NCI-H1694 (cell line): ENCODE measurements around the gene PCID2.

Source experiments
- DNase-seq: peaks from one replicate; lab custom pipeline; 2025; lab: John Stamatoyannopoulos, UW

The PCID2 gene

DNA sequence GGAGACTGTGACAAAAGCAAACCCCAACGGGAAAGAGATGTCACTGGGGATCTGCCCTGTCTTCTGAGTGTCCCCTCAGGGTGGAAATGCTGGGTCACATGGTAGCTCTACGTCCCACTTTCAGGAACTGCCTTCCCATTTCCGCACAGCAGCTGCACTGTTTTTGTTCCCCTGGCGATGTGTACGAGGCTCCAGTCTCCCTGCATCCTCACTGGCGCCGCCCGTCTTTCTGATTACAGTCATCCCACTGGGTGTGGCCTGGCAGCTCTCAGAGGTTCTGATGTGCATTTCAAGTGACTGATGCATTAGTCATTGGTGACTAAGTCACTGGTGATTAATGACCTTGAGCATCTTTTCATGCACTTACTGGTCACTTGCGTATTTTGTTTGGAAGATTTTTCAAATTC is 21.2 kb downstream of the PCID2 start:
- no peak for DNase-seq

DNA sequence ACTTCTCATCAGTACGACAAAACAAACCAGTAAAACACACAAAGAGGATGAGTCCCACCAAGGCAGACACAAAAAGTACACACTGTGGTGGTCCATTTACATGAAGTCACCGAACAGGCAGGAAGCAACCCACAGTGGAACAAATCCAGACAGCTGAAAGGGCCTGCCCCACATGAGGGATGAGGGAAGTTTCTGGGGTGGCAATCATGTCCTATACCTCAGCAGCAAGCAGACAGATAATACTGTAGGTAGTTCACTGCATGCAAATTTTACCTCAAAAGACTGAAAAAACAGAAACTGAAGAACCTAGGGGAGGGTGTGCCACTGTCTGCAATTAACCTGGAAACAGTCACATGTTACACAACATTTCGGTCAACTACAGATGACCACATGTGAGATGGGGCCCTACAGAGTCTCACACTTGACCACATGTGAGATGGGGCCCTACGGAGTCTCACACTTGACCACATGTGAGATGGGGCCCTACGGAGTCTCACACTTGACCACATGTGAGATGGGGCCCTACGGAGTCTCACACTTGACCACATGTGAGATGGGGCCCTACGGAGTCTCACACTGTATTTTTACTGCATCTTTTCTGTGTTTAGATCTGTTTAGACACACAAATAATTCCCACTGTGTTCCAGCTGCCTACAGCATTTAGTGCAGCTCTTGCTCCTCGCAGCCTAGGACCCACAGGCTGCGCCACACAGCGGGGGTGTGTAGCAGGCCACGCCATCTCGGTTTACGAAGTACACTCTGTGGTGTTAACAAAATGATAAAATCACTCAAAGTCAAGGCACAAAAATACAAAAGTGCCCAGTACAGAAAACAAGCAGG is 22.2 kb downstream of the PCID2 start:
- no peak for DNase-seq

DNA sequence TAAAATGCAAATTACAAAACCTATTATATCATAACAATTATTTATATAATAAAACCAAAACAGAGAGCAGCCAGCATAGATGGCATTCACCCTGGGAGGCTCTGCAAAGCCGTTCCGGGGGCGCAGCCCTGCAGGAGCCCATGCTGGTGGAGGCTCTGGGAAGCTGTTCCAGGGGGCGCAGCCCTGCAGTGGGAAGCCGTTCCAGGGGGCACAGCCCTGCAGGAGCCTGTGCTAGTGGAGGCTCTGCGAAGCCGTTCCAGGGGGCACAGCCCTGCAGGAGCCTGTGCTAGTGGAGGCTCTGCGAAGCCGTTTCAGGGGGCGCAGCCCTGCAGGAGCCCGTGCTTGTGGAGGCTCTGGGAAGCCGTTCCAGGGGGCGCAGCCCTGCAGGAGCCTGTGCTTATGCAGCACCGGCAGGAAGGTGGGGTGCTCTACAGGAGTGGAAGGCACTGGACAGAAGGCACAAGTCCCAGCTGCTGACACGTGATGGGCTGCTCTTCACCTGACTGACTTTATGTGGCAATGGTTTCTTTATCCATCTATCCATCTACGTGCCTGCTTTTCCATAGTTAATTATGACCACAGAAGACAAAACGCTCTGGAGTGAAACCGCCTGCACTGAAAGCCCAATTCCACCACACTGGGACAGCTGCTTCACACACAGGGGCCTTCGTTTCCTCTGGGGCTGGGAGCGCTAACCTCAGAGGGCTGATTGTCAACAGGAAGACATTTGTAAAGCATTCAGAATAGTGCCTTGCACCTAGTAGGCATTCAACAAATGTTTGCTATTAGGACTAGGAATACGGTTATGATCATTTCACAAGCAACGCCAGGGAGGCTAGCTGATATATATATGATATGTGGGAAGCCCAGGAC is 23.7 kb downstream of the PCID2 start:
- no peak for DNase-seq

DNA sequence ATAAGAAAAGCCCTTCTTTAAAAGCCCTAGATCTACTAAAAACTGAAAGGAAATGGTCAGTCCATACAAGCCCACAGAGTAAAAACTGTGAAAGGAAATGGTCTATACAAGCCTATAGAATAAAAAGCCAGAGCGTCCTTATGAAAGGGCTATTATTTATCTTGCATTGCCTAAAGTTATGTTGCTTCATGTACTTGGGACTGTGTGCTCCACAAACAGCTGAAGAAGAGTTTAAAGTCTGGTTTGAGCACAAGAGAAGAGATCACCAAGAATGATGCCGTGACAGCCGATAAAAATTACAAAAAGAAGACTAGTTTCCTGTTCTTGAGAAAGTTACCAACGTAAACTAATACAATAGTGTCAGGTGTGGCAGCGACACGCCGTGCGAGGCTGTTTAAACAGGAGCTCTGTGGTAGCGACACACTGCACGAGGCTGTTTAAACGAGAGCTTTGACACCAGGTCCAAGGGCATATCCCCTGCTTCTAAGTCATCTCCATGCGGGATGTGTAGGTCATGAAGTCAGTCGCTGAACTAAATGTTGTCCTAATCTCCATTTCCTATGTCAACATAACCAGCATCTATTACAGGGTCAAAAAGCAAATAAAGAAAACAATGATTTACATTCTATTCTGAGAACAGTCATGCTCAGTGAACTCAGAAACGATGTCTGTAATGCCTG is 24.9 kb downstream of the PCID2 start:
- DNase-seq, result no peak

DNA sequence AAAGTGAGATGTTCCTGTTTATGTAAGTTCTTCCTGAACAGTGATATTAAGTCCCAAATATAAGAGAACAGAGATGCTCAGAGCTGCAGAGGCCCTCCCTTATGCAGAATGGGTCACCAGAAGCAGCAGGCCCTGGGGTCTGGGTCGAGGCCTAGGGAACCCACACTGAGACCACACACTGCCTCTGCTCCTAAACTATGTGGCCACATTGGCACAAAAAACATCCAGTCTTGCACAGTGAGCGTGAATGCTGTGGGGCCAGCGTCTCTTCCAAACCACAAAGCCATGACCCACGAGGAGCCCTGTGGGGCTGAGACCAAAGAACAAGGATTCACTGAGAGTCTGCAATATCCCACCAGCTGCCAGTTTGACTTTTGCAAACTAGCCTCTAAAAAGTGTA is 26.4 kb downstream of the PCID2 start:
- DNase-seq, result no peak

GRCh38 chr13:113179374-113180230 is 28.9 kb downstream of the PCID2 start:
- no peak for DNase-seq

GRCh38 chr13:113178896-113179167 is 29.6 kb downstream of the PCID2 start:
- DNase-seq, result no peak

GRCh38 chr13:113178070-113178895 is 30.2 kb downstream of the PCID2 start:
- DNase-seq, result no peak

DNA sequence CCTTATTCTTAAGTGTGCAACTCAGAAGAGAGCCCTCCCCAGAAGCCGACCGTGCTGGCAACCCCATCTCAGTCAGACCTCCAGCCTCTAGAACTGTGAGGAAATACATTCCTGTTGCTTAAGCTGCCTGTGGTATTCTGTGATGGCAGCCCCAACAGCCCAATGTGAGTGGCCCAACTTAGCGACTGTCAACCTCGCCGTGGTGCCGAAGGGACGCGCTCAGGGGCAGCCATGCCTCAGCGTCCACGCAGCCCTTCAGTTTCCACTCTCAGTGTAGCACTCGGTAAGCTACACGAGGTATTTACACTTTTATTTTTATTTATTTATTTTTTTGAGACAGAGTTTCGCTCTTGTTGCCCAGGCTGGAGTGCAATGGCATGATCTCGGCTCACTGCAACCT is 31.6 kb downstream of the PCID2 start:
- DNase-seq, result no peak

DNA sequence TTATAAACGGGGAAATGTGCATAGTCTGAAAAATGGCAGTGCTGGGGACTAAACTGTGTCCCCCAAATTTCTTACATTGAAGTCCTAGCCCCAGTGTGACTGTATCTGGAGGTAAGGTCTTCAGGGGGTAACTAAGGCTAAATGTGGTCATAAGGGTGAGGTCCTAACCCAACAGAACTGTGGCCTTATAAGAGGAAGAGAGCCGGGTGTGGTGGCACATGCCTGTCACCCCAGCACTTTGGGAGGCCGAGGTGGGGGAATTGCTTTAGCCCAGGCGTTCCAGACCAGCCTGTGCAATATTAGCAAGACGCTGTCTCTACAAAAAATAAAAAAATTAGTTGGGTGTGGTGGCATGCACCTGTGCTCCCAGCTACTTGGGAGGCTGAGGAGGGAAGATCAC is 32.2 kb downstream of the PCID2 start:
- DNase-seq, result no peak

- no peak for DNase-seq
These were observed 36.0 kb downstream of the PCID2 start for GRCh38 chr13:113172419-113172926.

DNA sequence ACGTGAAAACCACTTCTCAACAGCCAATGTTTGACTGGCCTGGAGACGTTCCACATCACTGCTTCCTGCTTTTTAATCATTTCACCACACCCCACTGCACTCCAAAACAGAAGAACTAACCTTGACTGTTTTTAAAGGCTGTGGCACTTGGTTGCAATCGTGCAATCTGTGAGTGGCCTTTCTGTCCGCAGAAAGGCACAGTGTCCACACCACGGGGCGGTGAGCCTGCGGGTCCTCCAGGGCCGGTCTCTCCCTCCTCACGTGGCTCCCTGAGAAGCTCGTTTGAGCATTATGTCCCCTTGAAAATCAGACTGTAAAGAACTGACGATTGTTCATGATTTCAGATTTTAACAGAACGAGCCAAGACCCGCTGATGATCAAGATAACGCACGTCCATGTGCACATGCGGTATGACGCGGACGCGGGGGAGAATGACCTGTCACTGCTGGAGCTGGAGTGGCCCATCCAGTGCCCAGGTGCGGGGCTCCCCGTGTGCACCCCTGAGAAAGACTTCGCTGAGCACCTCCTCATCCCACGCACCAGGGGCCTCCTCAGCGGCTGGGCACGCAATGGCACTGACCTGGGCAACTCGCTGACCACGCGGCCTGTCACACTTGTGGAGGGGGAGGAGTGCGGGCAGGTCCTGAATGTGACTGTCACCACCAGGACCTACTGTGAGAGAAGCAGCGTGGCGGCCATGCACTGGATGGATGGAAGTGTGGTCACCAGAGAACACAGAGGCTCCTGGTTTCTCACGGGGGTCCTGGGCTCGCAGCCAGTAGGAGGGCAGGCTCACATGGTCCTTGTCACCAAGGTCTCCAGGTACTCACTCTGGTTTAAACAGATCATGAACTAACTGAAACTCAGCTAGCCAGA is 37.0 kb downstream of the PCID2 start:
- DNase-seq, result no peak

DNA sequence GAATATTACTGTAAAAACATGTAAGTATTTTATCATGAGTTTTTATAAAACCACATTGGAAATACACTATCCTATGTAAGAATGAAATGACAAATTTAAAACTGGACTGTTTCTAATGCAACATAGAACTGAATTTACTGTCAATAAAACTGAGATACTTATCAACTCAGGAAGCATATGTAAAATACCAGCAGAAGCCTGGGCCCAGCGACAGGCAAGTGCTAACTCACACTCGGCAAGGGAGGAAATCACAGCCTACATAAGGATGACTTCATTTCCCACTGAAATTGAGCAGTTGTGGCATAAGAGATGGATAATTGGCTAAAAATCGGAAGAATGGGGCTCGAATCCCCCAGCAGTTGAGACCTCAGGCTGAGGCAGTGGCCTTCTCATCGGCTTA is 38.0 kb downstream of the PCID2 start:
- no peak for DNase-seq

DNA sequence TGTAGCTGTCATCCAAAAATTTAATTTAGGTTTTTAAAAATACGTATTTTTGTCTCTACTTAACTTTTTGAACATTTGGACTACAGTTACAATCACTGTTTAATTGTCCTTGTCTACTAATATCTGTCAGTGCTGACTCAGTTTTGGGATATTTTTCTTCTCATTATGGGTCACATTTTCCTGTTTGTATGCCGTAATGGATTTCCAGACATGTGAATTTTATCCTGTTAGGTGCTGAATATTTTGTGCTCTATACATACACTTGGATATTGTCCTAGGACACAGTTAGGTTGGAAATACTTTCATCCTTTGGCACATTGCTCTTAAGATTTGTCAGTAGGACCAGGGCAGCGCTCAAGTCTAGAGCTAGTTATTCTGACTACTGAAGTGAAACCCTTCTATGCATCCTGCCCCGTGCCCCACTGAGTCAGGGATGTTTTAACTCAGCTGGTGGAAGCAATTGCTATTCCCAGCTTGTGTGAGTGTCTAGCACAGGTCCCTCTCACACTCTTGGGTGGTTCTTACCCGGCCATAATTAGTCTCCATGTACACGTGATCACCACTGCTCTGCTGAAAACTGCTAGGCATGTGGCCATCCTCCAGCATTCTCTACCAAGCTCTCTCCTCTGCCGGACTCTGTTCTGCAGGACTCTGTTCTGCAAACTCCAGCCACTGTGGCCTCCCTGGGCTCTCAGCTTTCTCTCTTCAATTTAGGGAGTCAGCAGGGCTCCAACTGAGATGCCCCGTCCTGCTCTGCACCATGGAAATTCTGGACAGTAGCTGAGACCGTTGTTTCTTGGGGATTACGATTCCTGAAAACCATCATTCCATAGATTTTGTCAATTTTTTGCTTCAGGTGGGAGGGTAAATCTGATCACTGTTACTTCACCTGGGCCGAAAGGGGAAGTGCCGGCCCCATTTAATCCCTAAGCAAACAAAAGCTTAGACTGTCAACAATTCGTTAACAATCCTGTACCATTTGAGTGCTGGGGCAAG is 38.9 kb downstream of the PCID2 start:
- DNase-seq, result no peak

- no peak for DNase-seq
These were observed 40.3 kb downstream of the PCID2 start for GRCh38 chr13:113168211-113168610.

DNA sequence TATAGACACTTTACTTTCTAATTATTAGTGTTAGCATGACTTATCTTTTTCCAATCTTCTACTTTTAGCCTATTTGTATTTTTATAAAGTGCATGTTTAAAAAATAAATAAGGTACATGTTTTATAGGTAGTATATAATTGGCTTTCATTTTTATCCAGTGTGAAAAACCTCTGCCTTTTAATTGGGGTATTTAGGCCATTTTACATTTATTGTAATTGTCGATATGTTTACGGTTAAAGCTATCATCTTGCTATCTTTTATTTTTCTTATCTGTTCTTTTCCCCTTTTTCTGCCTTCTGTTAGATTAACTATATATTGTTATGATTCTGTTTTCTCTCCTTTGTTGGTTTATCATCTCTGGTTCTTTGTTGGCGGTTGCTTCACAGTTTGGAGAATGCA is 40.9 kb downstream of the PCID2 start:
- no peak for DNase-seq

DNA sequence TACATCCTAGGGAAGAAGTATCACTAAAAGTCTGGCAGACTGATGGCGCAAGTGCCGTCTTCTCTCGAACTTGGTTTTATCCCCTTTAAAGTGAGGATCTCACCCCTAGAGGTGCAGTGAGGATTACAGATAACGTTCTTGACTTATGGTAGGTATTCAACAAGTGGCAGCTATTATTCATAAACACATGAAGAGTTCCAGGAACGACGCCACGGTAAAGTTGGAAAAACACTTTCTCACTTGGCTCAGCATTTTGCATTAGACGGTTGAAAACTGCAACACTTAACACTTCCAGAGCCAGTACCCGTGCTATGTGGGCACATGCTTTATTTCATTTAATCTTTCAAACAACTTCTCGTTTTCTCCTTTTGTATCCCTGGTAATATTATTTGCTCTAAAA is 41.3 kb downstream of the PCID2 start:
- no peak for DNase-seq

DNA sequence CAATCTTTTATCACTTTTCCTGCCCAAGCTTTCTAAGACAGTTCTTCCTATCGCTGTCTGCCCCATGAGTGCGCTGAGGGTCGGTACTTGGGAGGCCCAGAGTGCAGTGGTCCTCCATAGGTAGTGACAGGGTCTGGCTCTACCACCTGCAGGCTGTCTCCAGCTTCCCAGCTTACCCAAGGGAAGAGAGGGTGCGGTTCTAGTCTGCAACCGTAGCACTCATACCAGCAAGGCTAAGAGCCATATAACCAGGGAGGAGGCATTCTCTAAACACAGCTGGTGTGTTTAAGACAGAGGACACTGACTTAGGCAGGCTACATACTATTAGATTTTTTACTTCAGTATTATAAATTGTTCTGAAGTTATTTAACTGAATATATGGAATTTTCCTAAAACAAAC is 41.8 kb downstream of the PCID2 start:
- DNase-seq, result no peak

DNA sequence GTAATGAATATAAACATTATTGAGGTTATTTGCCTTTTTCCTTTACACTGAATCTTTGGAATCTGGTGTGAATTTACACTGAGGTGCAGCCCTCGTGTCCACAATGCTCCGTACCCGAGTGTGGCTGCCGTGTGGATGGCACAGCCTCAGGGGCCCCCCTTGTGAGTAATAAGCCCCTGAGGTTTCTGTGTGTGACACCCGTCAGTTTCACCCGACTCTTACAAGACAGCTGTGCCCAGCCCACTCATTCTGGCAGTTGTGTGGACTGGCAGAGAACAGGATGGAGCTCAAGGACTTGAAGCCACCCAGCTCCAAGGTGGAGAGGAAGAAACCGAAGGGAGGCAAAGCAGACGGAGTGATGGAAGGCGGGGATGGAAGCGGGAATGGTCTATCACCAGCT is 42.2 kb downstream of the PCID2 start:
- no peak for DNase-seq
